Measurements from ENCODE around the gene RFPL4A.
A peak's percentile ranks its signal among the peaks of the same experiment; 100 is the strongest.

The RFPL4A gene

DNA sequence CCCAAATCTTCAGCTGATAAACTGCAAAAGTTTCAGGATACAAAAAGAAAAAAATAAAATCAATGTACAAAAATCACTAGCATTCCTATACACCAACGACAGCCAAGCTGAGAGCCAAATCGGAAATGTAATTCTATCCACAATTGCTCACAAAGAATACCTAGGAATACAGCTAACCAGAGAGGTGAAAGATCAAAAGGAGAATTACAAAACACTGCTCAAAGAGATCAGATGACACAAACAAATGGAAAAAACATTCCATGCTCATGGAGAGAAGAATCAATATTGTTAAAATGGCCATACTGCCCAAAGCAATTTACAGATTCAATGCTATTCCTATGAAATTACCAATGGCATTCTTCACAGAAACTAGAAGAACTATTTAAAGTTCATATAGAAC is 43.4 kb downstream of the RFPL4A start:
- no peak for DNase-seq (ENCODE audit: low read depth in 2 of 2)

DNA sequence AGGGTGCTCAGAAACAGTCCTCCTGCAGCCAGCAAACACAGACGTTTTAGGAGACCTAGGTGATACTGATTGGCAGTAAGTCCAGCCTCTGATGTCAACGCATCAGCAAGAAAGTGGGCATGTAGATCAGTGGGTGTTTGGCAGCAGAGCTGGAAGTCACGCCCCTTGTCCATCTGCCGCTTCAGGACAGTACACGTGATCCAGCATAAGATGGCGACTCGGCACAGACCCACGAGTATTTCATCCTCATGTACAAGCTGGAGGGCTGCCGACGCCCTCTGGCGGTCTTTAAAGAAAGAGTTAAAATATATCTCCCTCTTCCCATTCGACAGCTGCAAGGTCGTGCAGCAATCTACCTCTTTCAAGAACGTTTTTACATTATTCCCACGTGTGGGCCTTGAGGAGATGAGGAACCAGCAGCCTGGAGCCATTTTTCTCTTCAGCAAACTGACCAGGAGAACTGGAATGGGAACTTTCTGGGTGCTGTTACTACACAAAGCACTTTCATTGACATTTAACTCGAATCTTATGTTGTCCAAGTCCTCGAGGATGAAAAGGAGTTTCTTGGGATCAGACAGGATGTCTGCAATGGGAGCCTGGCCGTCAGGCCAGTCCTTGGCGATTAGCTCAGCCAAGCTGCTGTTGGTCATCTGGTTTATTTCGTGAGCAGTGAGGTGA is 50.6 kb downstream of the RFPL4A start:
- peak; percentile 14 to 36 for DNase-seq (ENCODE audit: low read depth in 2 of 2)

DNA sequence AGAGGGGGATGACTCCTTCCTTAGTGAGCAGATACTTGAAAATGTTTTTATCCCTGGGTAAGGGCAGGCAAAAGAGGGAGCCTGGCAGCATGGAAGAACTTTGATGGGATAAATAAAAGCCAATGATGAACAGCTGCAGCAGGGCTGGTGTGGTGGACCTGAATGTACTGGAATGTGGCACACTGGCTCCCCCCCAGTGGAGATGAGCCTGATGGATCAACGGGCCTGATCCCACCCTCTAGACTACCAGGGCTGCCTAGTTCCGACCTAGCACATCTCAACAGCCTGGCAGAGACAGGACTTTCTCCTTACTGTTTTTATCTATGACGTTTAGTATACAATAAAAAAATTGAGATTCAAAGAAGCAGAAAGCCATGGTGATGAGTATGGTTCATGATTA is 52.4 kb downstream of the RFPL4A start:
- no peak for DNase-seq (ENCODE audit: low read depth in 2 of 2)

DNA sequence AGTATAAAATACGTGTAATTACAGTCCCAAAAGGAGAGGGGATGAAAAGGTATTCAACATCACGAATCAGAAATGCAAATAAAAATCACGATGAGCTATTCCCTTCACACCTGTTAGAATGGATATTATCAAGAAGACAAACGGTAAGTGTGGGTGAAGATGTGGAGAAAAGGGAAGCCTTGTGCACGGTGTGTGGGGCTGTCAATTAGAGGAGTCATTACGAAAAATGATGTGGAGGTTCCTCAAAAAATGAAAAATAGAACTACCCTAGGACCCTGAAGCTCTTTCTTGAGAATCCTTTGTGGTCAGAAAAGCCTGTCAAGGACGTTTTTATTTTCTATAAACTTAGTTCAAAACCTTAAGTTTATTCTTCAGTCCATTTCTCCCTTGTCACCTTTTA is 53.6 kb downstream of the RFPL4A start:
- no peak for DNase-seq (ENCODE audit: low read depth in 2 of 2)
